Suprapubic skin (tissue), 4 donors: Measurements from ENCODE around the gene MAST2. TPM values are rescaled to one million over a fixed set of nuclear protein-coding genes. Genes with fewer than 3 reads are reported as not detected.

ENCODE experiments used
- DNase-seq, 2 donors: peaks; one replicate each; pipeline ENCODE4 v3.0.0-alpha.2; 2019; ENCODE audit warnings: low spot score in 2 of 2
- H3K27ac ChIP-seq: fragments of 200-600 bp; sonication (generic); one replicate; pipeline ENCODE4 v1.5.1; 2019
- H3K27me3 ChIP-seq: fragments of 200-600 bp; sonication (generic); one replicate; pipeline ENCODE4 v1.5.1; 2019
- H3K36me3 ChIP-seq: fragments of 200-600 bp; sonication (generic); one replicate; pipeline ENCODE4 v1.5.1; 2019
- H3K4me1 ChIP-seq: fragments of 200-600 bp; sonication (generic); one replicate; pipeline ENCODE4 v1.5.1; 2019
- H3K4me3 ChIP-seq: fragments of 200-600 bp; sonication (generic); one replicate; pipeline ENCODE4 v1.5.1; 2019; ENCODE audit warnings: mild to moderate bottlenecking
- H3K9me3 ChIP-seq: fragments of 200-600 bp; sonication (generic); one replicate; pipeline ENCODE4 v1.5.1; 2019
- EP300 ChIP-seq: sonication (generic); formaldehyde crosslinking; IDR thresholded peaks from one replicate; pipeline ENCODE4 v1.6.1; 2017; ENCODE audit warnings: antibody characterized with exemption
- POLR2A ChIP-seq, 2 donors: fragments of 450-650 bp; IDR thresholded peaks; one replicate each; pipeline ENCODE4 v1.6.1; 2017; ENCODE audit warnings: antibody characterized with exemption in 2 of 2, mild to moderate bottlenecking in 2 of 2, moderate library complexity in 2 of 2
- POLR2AphosphoS5 ChIP-seq, 3 donors: sonication (generic); formaldehyde crosslinking; IDR thresholded peaks; one replicate each; pipeline ENCODE4 v1.6.1; 2017; ENCODE audit warnings: antibody characterized with exemption in 3 of 3
- WGBS: methylation state at CpG from one replicate; pipeline ENCODE4 v1.1.5; 2018; 5-methylcytosine and 5-hydroxymethylcytosine counted together
- total RNA-seq, 4 donors: library from RNA; depleted of rRNA; stranded (reverse); fragments of >200 nt; gene quantifications; one replicate each; pipeline ENCODE4 v1.1.0, GENCODE V29; 2016
- TF ChIP-seq, protein P1 (sequence below), 2 donors: fragments of 200-600 bp in 1 of 2; fragments of 450-650 bp in 1 of 2; sonication (generic) in 1 of 2; IDR thresholded peaks; one replicate each; pipeline ENCODE4 v1.5.1; 2016 to 2019; ENCODE audit warnings: antibody characterized with exemption in 2 of 2, mild to moderate bottlenecking in 1 of 2, moderate library complexity in 1 of 2

Gene MAST2
- total RNA-seq, 4 donors from 2014 or later: 15.4 to 21.6 (median 20.1) TPM

DNA sequence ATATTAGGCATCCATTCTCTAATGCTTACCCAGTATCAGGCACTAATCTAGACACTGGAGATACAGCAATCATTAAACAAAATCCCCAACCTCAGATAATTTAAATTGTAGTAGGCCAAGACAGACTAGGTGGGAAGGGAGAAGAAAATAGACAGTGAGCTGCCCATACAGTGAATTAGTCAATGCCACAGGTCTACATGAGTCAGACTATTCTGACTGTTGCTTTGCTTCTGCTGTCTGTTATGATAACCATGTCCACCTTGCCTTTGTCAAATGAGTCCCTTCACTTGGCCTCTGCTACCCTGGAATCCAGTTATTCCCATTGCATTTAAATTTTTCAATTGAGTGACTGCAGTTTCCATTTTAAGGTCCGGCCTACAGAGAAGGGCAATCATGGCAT is 269.6 kb downstream of the MAST2 start:
- TF ChIP-seq POLR2AphosphoS5 (IDR thresholded peaks at IDR 0.05) (no peak), POLR2A (IDR thresholded peaks at IDR 0.05) (no peak), EP300 (no peak)
- TF ChIP-seq, protein P1, sequence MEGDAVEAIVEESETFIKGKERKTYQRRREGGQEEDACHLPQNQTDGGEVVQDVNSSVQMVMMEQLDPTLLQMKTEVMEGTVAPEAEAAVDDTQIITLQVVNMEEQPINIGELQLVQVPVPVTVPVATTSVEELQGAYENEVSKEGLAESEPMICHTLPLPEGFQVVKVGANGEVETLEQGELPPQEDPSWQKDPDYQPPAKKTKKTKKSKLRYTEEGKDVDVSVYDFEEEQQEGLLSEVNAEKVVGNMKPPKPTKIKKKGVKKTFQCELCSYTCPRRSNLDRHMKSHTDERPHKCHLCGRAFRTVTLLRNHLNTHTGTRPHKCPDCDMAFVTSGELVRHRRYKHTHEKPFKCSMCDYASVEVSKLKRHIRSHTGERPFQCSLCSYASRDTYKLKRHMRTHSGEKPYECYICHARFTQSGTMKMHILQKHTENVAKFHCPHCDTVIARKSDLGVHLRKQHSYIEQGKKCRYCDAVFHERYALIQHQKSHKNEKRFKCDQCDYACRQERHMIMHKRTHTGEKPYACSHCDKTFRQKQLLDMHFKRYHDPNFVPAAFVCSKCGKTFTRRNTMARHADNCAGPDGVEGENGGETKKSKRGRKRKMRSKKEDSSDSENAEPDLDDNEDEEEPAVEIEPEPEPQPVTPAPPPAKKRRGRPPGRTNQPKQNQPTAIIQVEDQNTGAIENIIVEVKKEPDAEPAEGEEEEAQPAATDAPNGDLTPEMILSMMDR (IDR thresholded peaks at IDR 0.05): no peak
- Histone ChIP-seq H3K27ac (no peak overlapping the region), H3K9me3 (no peaks in the 10 kb centered on the region), H3K4me1 (peaks cover 6% of the 10 kb centered on the region), H3K36me3 (no peaks in the 10 kb centered on the region), H3K4me3 (no peak overlapping the region), H3K27me3 (no peaks in the 10 kb centered on the region)
- 95% methylated on average over 1 of the region's 1 CpG for WGBS
- DNase-seq: no peak

DNA sequence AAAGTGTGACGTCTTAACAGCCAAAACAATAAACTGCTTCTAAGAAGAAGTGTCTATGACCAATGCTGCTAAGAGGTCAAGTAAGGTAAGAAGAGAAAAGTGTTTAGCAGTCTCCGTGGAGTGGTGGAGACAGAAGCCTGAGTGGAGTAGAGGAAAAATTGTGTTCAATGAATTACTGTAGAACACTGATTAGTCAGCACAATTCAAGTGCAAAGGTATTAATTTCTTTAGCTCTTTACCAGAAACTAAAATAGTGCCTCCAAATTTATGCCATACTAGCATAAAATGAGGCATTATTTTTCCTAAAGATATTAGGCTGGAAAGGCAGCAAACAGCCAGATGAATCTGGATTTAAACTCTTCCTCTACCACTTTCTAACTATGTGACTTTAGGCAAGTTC is 272.9 kb downstream of the MAST2 start:
- no peak for DNase-seq
- Histone ChIP-seq H3K27me3 (no peaks in the 10 kb centered on the region), H3K36me3 (no peaks in the 10 kb centered on the region), H3K4me3 (no peak overlapping the region), H3K9me3 (no peaks in the 10 kb centered on the region), H3K27ac (no peak overlapping the region), H3K4me1 (peaks cover 8% of the 10 kb centered on the region)
- WGBS: 86% methylated on average over 2 of the region's 2 CpGs
- TF ChIP-seq POLR2A (IDR thresholded peaks at IDR 0.05) (no peak), EP300 (no peak), POLR2AphosphoS5 (IDR thresholded peaks at IDR 0.05) (no peak)
- TF ChIP-seq, protein P1 (IDR thresholded peaks at IDR 0.05): no peak

DNA sequence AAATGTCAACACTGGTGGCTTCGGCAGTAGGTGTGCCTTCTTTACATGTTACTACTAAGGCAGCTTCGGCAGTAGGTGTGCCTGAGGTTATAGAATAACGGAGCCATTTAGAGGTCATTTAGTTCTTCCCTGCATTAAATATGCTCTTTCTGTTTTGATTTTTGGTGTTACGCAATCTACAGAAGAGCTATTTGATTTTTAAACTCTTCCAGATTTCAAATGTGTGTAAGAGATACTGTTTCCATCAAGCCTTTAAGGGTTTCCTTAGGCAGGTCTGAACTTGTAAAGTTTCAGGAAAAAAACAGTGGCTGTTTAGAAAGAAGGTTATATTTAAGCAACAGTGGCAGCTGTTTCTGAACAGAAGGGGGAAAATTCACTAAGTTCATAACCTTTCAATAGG is 274.2 kb downstream of the MAST2 start:
- H3K27ac ChIP-seq: no peak overlapping the region
- 64% methylated on average over 4 of the region's 4 CpGs for WGBS
- no peak overlapping the region for H3K4me3 ChIP-seq
- no peaks in the 10 kb centered on the region for H3K27me3 ChIP-seq
- DNase-seq: no peak
- H3K4me1 ChIP-seq: peaks cover 8% of the 10 kb centered on the region
- H3K9me3 ChIP-seq: no peaks in the 10 kb centered on the region
- no peak for TF ChIP-seq POLR2A (IDR thresholded peaks at IDR 0.05)
- TF ChIP-seq POLR2AphosphoS5 (IDR thresholded peaks at IDR 0.05): no peak
- TF ChIP-seq, protein P1 (IDR thresholded peaks at IDR 0.05): no peak
- TF ChIP-seq EP300: no peak
- no peaks in the 10 kb centered on the region for H3K36me3 ChIP-seq

DNA sequence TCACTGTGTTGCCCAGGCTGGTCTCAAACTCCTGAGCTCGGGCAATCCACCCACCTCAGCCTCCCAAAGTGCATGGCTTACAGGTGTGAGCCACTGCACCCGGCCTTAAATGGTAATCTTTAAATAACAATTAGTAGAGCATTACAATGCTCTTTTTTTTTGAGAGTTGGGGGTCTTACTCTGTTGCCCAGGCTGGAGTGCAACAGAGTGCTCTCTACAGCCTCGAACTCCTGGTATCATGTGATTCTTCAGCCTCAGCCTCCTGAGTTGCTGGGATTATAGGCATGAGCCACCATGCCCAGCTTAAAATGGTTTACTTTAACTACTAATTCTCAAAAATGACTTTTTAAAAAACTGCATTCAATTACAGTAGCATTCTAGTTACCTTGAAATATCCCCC is 276.8 kb downstream of the MAST2 start:
- Histone ChIP-seq H3K4me1 (peaks cover 8% of the 10 kb centered on the region), H3K27ac (no peak overlapping the region), H3K27me3 (no peaks in the 10 kb centered on the region), H3K4me3 (no peak overlapping the region), H3K36me3 (no peaks in the 10 kb centered on the region), H3K9me3 (no peaks in the 10 kb centered on the region)
- WGBS: 95% methylated on average over 3 of the region's 3 CpGs
- no peak for DNase-seq
- TF ChIP-seq, protein P1 (IDR thresholded peaks at IDR 0.05): no peak
- no peak for TF ChIP-seq EP300
- TF ChIP-seq POLR2AphosphoS5 (IDR thresholded peaks at IDR 0.05): no peak
- TF ChIP-seq POLR2A (IDR thresholded peaks at IDR 0.05): no peak

DNA sequence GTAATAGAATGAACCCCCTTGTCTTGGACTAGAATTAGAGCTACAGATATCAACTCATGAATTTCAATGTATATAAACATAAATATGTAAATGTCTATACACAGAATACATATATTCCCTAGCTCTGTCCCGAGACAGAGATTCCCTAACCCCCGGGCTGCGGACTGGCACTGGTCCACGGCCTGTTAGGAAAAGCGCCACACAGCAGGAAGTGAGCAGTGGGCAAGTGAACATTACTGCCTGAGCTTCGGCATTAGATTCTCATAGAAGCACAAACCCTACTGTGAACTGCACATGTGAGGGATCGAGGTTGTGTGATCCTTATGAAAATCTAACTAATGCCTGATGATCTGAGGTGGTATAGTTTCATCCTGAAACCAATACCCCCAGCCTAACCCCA is 277.8 kb downstream of the MAST2 start:
- no peak overlapping the region for H3K27ac ChIP-seq
- H3K4me3 ChIP-seq: no peak overlapping the region
- TF ChIP-seq, protein P1 (IDR thresholded peaks at IDR 0.05): no peak
- no peak for TF ChIP-seq EP300
- TF ChIP-seq POLR2A (IDR thresholded peaks at IDR 0.05): no peak
- TF ChIP-seq POLR2AphosphoS5 (IDR thresholded peaks at IDR 0.05): no peak
- H3K4me1 ChIP-seq: peaks cover 8% of the 10 kb centered on the region
- no peaks in the 10 kb centered on the region for H3K9me3 ChIP-seq
- no peaks in the 10 kb centered on the region for H3K27me3 ChIP-seq
- WGBS: 71% methylated on average over 7 of the region's 7 CpGs
- no peak for DNase-seq
- H3K36me3 ChIP-seq: no peaks in the 10 kb centered on the region
